Measurements from ENCODE around the gene BDKRB2. TPM values are rescaled to one million over a fixed set of nuclear protein-coding genes. Genes with fewer than 3 reads are reported as not detected.

The BDKRB2 gene
- total and polyA plus RNA-seq, 8 donors, result 3.5 to 14.2 (median 6.1) TPM; not detected in 1

DNA sequence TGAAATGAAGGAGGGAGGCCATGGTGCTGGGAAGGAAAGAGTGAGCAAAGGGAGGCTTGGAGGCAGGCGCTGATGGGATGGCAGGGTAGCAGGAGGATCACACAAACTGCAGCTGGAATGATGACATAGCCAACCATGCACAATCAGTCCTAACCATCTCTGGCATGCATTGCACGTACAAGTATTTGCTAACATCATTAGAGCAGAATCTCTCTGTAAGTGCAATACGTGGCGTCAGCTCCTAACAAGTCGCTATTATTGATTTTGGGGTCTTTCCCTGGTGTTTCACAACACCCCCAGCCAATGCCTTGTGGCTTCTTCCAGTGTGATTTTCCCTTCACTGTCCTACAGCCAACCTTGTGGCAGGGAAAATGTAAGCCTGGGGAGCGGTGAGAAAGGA is 69.9 kb downstream of the BDKRB2 start:
- no peaks in the 10 kb centered on the region for H3K27me3 ChIP-seq
- WGBS, 5 donors, result 64 to 73% (median 68%) methylated on average over 6 of the region's 6 CpGs
- DNase-seq, result peak in 1 of 2 donors; percentile 59
- H3K27ac ChIP-seq, result peak overlapping the region in 4 of 5 donors; percentile 33 to 68 (median 48)
- H3K36me3 ChIP-seq, result no peaks in the 10 kb centered on the region
- TF ChIP-seq EP300 (IDR thresholded peaks at IDR 0.05) (no peak), POLR2AphosphoS5 (IDR thresholded peaks at IDR 0.05) (peak in 2 of 3 donors; percentile 24 to 59)
- TF ChIP-seq, protein P1, sequence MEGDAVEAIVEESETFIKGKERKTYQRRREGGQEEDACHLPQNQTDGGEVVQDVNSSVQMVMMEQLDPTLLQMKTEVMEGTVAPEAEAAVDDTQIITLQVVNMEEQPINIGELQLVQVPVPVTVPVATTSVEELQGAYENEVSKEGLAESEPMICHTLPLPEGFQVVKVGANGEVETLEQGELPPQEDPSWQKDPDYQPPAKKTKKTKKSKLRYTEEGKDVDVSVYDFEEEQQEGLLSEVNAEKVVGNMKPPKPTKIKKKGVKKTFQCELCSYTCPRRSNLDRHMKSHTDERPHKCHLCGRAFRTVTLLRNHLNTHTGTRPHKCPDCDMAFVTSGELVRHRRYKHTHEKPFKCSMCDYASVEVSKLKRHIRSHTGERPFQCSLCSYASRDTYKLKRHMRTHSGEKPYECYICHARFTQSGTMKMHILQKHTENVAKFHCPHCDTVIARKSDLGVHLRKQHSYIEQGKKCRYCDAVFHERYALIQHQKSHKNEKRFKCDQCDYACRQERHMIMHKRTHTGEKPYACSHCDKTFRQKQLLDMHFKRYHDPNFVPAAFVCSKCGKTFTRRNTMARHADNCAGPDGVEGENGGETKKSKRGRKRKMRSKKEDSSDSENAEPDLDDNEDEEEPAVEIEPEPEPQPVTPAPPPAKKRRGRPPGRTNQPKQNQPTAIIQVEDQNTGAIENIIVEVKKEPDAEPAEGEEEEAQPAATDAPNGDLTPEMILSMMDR (IDR thresholded peaks at IDR 0.05), result no peak
- peaks cover 5 to 33% (median 19%) of the 10 kb centered on the region in 4 donors for H3K9me3 ChIP-seq
- H3K4me1 ChIP-seq, result peaks cover 6 to 23% (median 16%) of the 10 kb centered on the region in 4 donors
- H3K4me3 ChIP-seq, result no peak overlapping the region
- intact Hi-C loops (cut with DNase I; ENCODE audit: low total_unique reads), result no loop called here

DNA sequence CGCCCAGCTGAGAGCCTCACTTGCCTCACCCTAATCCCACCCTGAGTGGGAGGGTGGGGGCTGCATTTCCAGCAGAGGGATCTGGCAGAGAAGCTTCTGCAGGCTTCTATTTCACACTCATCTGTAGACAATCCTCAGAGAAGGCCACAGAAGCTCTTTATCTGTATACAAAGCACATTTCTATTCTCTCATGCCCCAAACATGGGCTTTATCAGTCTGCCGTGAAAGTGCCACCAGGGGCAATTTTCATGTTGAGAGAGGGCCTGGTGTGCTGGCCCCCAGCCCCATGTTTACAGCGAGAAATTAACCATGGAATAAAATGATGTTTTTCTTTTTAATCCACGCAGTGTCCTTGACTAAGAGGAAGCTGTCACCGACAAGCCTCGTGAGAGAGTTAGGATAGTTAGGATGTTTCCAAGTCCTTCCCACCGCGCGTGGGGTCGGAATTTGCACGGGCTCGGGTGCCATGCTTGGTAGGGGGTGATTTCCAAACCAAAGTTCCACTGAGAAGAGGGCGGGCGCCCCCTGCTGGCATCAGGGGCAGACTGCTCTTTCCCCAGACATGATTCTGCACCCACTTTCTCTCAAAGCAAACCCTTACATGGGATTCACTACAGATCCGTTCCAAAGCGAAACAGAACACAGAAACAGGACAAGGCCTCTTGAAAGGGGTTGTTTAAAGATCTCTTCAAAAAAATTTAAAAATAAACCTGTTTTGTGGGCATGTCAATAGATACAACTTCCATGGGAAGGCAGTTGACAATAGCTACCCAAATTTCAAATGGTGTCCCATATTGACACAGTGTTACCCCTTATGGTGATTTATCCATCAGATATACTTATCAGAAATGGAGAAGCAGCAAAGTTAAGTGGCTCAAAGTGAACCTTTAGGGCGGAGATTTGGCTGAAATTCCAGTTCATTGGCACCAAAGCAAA is 70.8 kb downstream of the BDKRB2 start:
- intact Hi-C loops (cut with DNase I; ENCODE audit: low total_unique reads), result loop anchor here (5.0 kb wide), 1 partner anchor 173 kb away; no protein-coding TSS in a partner anchor
- peak overlapping the region in 4 of 5 donors; percentile 33 to 68 (median 48) for H3K27ac ChIP-seq
- 16 to 18% (median 17%) methylated on average over 17 of the region's 17 CpGs for WGBS, 5 donors

DNA sequence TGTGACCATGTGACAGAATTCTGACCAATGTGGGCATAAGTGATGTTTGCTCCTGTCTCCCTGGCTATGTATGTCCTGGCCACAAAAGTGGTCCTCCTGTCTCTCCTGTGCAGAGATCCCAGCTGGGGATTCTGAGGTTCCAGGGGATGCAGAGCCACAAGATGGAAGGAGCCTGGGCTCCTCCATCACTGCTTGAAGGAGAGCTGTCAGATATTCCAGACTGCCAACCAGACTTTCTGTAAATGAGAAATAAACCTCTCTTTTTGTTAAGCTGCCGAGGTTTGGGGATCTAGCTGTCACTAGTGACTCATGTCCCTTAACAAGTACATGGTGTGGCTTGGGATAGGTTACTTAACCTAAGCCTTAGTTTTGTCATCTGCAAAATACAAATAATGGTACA is 73.3 kb downstream of the BDKRB2 start:
- intact Hi-C loops (cut with DNase I; ENCODE audit: low total_unique reads), result loop anchor here (5.0 kb wide), 1 partner anchor 176 kb away; no protein-coding TSS in a partner anchor
- WGBS, 5 donors, result 87 to 100% (median 96%) methylated on average over 1 of the region's 1 CpG
- Histone ChIP-seq H3K27ac (no peak overlapping the region), H3K36me3 (peaks cover 0 to 16% (median 7%) of the 10 kb centered on the region in 4 donors), H3K4me1 (peaks cover 6 to 21% (median 16%) of the 10 kb centered on the region in 4 donors), H3K27me3 (no peaks in the 10 kb centered on the region), H3K9me3 (peaks cover 5 to 15% (median 13%) of the 10 kb centered on the region in 4 donors), H3K4me3 (no peak overlapping the region)
- DNase-seq, result no peak
- TF ChIP-seq, protein P1 (IDR thresholded peaks at IDR 0.05), result no peak
- TF ChIP-seq EP300 (IDR thresholded peaks at IDR 0.05) (no peak), POLR2AphosphoS5 (IDR thresholded peaks at IDR 0.05) (no peak), POLR2A (IDR thresholded peaks at IDR 0.05) (no peak)

More for the DNA sequence above, 70.8 kb downstream of the BDKRB2 start:
- DNase-seq, result peak; percentile 75 to 88
- Histone ChIP-seq H3K4me1 (peaks cover 6 to 21% (median 16%) of the 10 kb centered on the region in 4 donors), H3K9me3 (peaks cover 5 to 33% (median 19%) of the 10 kb centered on the region in 4 donors), H3K4me3 (no peak overlapping the region), H3K36me3 (peaks cover 0 to 6% (median 0%) of the 10 kb centered on the region in 4 donors), H3K27me3 (no peaks in the 10 kb centered on the region)
- TF ChIP-seq, protein P1 (IDR thresholded peaks at IDR 0.05), result peak in 5 of 7 experiments; percentile 84 to 91 (median 90)
- TF ChIP-seq POLR2AphosphoS5 (IDR thresholded peaks at IDR 0.05), result peak in 1 of 3 donors; percentile 29
- TF ChIP-seq EP300 (IDR thresholded peaks at IDR 0.05), result no peak

DNA sequence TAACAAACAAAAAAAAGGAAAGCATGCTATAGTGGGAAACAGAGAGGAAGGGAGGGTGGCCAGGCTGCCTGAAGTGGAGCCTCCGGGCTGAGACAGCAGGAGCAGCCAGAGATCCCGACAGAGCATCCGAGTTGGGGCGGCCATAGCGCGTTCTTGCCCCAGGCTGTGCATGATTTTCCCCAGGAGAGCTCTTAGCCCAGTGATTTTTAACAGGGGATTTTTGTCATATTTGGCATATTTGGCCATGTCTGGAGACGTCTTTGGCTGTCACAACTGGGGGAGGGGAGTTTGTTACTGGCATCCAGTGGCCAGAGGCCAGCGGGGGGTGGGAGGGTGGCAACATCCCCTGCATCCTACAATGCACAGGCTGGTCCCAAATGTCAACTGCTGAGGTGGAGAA is 74.9 kb downstream of the BDKRB2 start:
- H3K27ac ChIP-seq, result no peak overlapping the region
- H3K4me1 ChIP-seq, result peaks cover 6 to 19% (median 14%) of the 10 kb centered on the region in 4 donors
- TF ChIP-seq, protein P1 (IDR thresholded peaks at IDR 0.05), result no peak
- TF ChIP-seq POLR2A (IDR thresholded peaks at IDR 0.05), result no peak
- peaks cover 5 to 15% (median 13%) of the 10 kb centered on the region in 4 donors for H3K9me3 ChIP-seq
- no peak for DNase-seq
- H3K36me3 ChIP-seq, result peaks cover 0 to 31% (median 19%) of the 10 kb centered on the region in 4 donors
- intact Hi-C loops (cut with DNase I; ENCODE audit: low total_unique reads), result loop anchor here (5.0 kb wide), 1 partner anchor 177 kb away; no protein-coding TSS in a partner anchor
- H3K27me3 ChIP-seq, result no peaks in the 10 kb centered on the region
- H3K4me3 ChIP-seq, result no peak overlapping the region
- 82 to 95% (median 91%) methylated on average over 8 of the region's 8 CpGs for WGBS, 5 donors
